ENCODE measurements around the gene RBPMS2. TPM values are rescaled to one million over a fixed set of nuclear protein-coding genes. Genes with fewer than 3 reads are reported as not detected.

The RBPMS2 gene
- total and polyA plus RNA-seq, 2 of the 8 experiments (the other 6 are each of a cell fraction or from before 2014, with no cell fraction given): 55.8 to 238 TPM

GRCh38 chr15:64749167-64749566 lies 26.2 kb downstream of the RBPMS2 start:
- H2AK5ac ChIP-seq (ENCODE audit: low read depth, low read length): 0 out of 2 replicates have a peak overlapping the region, but pooled peaks have one; percentile 28
- no peak overlapping the region for H4K91ac ChIP-seq (replicated peaks; ENCODE audit: insufficient read length, low read length)
- no peak overlapping the region for H2BK15ac ChIP-seq (ENCODE audit: low read length)
- peaks cover 23 to 27% of the 10 kb centered on the region in 2 experiments for H4K20me1 ChIP-seq (replicated peaks in 1 of 2; ENCODE audit: control insufficient read depth in 1 of 2, insufficient read depth in 2 of 2, low read length in 2 of 2)
- ChIA-PET POLR2A (ENCODE audit: partially characterized antibody) (interaction anchor here (0.8 to 7.3 kb wide), 12 partner anchors 12 to 76 kb away, joined by 3 to 64 read pairs (median 4); partner anchors contain the start of gene PIF1), CTCF (ENCODE audit: partially characterized antibody) (interaction anchor here (0.6 to 46.3 kb wide), 15 partner anchors 9 to 338 kb away, joined by 3 to 883 read pairs (median 6); no protein-coding TSS in a partner anchor)
- H3K9me3 ChIP-seq (ENCODE audit: insufficient read depth in 2 of 2, low read depth in 1 of 2, low read length in 1 of 2): no peaks in the 10 kb centered on the region
- no peak overlapping the region for H2AFZ ChIP-seq (ENCODE audit: low read length)
- H3K79me1 ChIP-seq (ENCODE audit: low read depth, low read length): peaks cover 24% of the 10 kb centered on the region
- no peaks in the 10 kb centered on the region for H3K23me2 ChIP-seq (ENCODE audit: low read depth, low read length)
- H3K14ac ChIP-seq (ENCODE audit: insufficient read length): no peak overlapping the region
- peaks cover 0 to 86% of the 10 kb centered on the region in 2 experiments; a peak in 2 of 4 replicates for H3K79me2 ChIP-seq (ENCODE audit: control insufficient read depth in 1 of 2, insufficient read depth in 2 of 2, low read length in 2 of 2)
- 95% methylated on average over 11 of the region's 11 CpGs; no CpG with 5 or more reads in 1 of the 2 experiments for WGBS, 2 experiments (ENCODE audit: extremely low coverage in 1 of 2, insufficient coverage in 1 of 2, insufficient read length in 1 of 2, insufficient replicate concordance in 2 of 2, low coverage in 1 of 2, low lambda C conversion rate in 2 of 2, missing lambda C conversion rate in 1 of 2)
- no peak overlapping the region for H3K4ac ChIP-seq (replicated peaks; ENCODE audit: insufficient read length, low read depth, low read length)
- peaks cover 0 to 13% (median 9%) of the 10 kb centered on the region in 4 experiments; a peak in 5 of 7 replicates for H3K4me1 ChIP-seq (replicated peaks in 1 of 4; ENCODE audit: control insufficient read depth in 3 of 4, insufficient read depth in 4 of 4, low read length in 3 of 4)
- H3K4me3 ChIP-seq (ENCODE audit: extremely low read depth in 1 of 4, insufficient read depth in 2 of 4, low read depth in 3 of 4, low read length in 4 of 4): no peak overlapping the region
- FAIRE-seq (no peak), DNase-seq (ENCODE audit: low read depth in 1 of 2, low spot score in 2 of 2) (no peak)
- H2BK5ac ChIP-seq (ENCODE audit: low read depth, low read length): no peak overlapping the region
- no peak overlapping the region for H3K9ac ChIP-seq (replicated peaks in 1 of 4; ENCODE audit: extremely low read depth in 1 of 4, low read depth in 3 of 4, low read length in 3 of 4)
- no peak overlapping the region for H4K8ac ChIP-seq (ENCODE audit: extremely low read depth, insufficient read depth, low read length)
- no peak overlapping the region for H3K18ac ChIP-seq (ENCODE audit: extremely low read depth, low read length)
- H3K23ac ChIP-seq (ENCODE audit: insufficient read length): no peak overlapping the region
- H3K27ac ChIP-seq (ENCODE audit: low read depth, low read length): no peak overlapping the region; the same call in none of the 2 replicates
- H2BK12ac ChIP-seq (ENCODE audit: low read depth, low read length): no peak overlapping the region
- H3K27me3 ChIP-seq (replicated peaks in 1 of 4; ENCODE audit: control insufficient read depth in 3 of 4, extremely low read depth in 1 of 4, insufficient read depth in 3 of 4, low read length in 3 of 4): no peaks in the 10 kb centered on the region
- H3K56ac ChIP-seq (replicated peaks; ENCODE audit: insufficient read length, low read depth, low read length): no peak overlapping the region
- no peak overlapping the region for H3K4me2 ChIP-seq (ENCODE audit: insufficient read depth in 1 of 2, low read depth in 2 of 2, low read length in 2 of 2)
- 0 out of 2 replicates have a peak overlapping the region, but pooled peaks have one; percentile 34 for H2BK20ac ChIP-seq (ENCODE audit: low read length)
- H4K5ac ChIP-seq (ENCODE audit: insufficient read length, low read depth, low read length): no peak overlapping the region
- H3K36me3 ChIP-seq (ENCODE audit: control insufficient read depth in 2 of 4, insufficient read depth in 4 of 4, low read length in 3 of 4): peaks cover 13 to 54% (median 27%) of the 10 kb centered on the region in 4 experiments
- no peak overlapping the region for H2BK120ac ChIP-seq (replicated peaks; ENCODE audit: low read depth, low read length)
- TF ChIP-seq ZNF274 (IDR thresholded peaks at IDR 0.05; ENCODE audit: borderline replicate concordance, extremely low read depth, low read length) (no peak), SP2 (IDR thresholded peaks at IDR 0.05; ENCODE audit: low read length) (no peak), EGR1 (IDR thresholded peaks at IDR 0.05; ENCODE audit: borderline replicate concordance, low read depth, low read length) (no peak)

Data from H1 (cell line).